Eye (tissue), 1 donor: ENCODE measurements around the gene P2RY2.
"Not testable (repeated sequence)": the region's sequence is repeated elsewhere in the genome, so short reads cannot be mapped to it uniquely, and the experiment has no call there.

ENCODE experiments used
- DNase-seq: peaks from one replicate; pipeline ENCODE4 v3.0.0-alpha.2; 2015

The P2RY2 gene

GRCh38 chr11:73270016-73270854, 52.2 kb downstream of the P2RY2 start:
- no peak for DNase-seq

GRCh38 chr11:73270855-73271477, 52.9 kb downstream of the P2RY2 start:
- DNase-seq, result no peak

GRCh38 chr11:73271478-73271865, 53.4 kb downstream of the P2RY2 start:
- not testable (repeated sequence) for DNase-seq

GRCh38 chr11:73271936-73272679, 54.0 kb downstream of the P2RY2 start, which contains the start of gene P2RY6:
Gene P2RY6, plus strand, starts transcription at chr11:73272338. Its CDS starts 24,181 bp downstream, at chr11:73296519.
- no peak for DNase-seq

GRCh38 chr11:73272680-73273038, 54.6 kb downstream of the P2RY2 start:
- DNase-seq, result no peak

- DNase-seq, result no peak
These were observed 55.3 kb downstream of the P2RY2 start for GRCh38 chr11:73273222-73273895.

- DNase-seq, result not testable (repeated sequence)
These were observed 56.1 kb downstream of the P2RY2 start for GRCh38 chr11:73274191-73274590.

- no peak for DNase-seq
These were observed 56.8 kb downstream of the P2RY2 start for GRCh38 chr11:73274722-73275380.

GRCh38 chr11:73275381-73275750, 57.3 kb downstream of the P2RY2 start:
- DNase-seq, result no peak

- no peak for DNase-seq
These were observed 59.4 kb downstream of the P2RY2 start for GRCh38 chr11:73277467-73277866.

GRCh38 chr11:73280626-73281025, 62.5 kb downstream of the P2RY2 start:
- DNase-seq, result no peak

- no peak for DNase-seq
These were observed 63.2 kb downstream of the P2RY2 start for GRCh38 chr11:73281201-73281741.

GRCh38 chr11:73281796-73282660, 63.9 kb downstream of the P2RY2 start:
- DNase-seq, result no peak

- no peak for DNase-seq
These were observed 65.4 kb downstream of the P2RY2 start for GRCh38 chr11:73283276-73284000.

GRCh38 chr11:73284106-73284505, 66.0 kb downstream of the P2RY2 start:
- no peak for DNase-seq

- no peak for DNase-seq
These were observed 67.6 kb downstream of the P2RY2 start for GRCh38 chr11:73285721-73286120.
